Prostate gland (tissue), 2 donors: ENCODE measurements around the gene ZFHX3.

Experiments used
- POLR2A ChIP-seq: fragments of 450-650 bp; IDR thresholded peaks from one replicate; pipeline ENCODE4 v1.6.1; 2016; ENCODE audit warnings: antibody characterized with exemption, mild to moderate bottlenecking
- POLR2AphosphoS5 ChIP-seq: sonication (generic); formaldehyde crosslinking; IDR thresholded peaks from one replicate; pipeline ENCODE4 v1.6.1; 2017; ENCODE audit warnings: antibody characterized with exemption
- TF ChIP-seq, protein P1 (sequence below), 4 experiments: fragments of 200-600 bp in 2 of 4; fragments of 450-650 bp in 2 of 4; sonication (generic) in 2 of 4; IDR thresholded peaks; 1 replicate in 3 of 4; 2 replicates in 1 of 4; pipeline ENCODE4 v1.5.1; 2016 to 2019; ENCODE audit warnings: antibody characterized with exemption in 4 of 4, mild to moderate bottlenecking in 2 of 4, moderate library complexity in 2 of 4

DNA sequence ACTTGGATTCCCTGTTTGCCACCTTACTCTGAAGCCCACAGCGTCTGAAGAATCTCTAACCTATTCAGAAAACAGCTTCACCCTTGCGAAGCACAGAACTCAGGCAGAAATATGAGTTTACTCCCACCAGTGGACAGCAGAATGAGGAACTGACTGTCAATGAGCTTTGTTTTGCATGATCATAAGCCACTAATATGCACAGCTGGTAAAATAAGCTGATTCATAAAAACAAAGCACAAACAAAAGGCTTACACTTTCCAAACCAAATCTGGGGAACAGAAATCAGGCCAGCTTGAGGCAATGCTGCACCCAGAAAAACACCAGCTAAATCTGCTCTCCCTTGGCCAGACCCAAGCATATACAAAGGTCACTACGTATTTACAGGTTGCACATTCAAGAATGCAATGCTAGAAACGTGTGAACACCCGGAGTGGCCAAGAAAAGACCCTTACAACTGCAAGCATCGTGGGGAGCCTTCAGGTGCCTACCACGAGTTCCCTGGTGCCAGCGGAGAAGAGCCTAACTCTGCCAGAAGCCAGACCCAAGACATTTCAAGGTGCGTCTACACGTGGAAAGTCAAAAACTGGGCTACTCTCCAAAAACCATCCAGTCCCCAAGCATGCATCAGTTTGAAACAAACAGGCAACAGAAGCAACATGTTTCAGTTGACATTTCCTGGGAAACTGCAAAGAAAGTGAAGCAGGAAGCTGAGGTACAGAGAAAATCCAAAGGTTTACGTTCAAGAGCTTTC lies 207.1 kb downstream of the ZFHX3 start:
- TF ChIP-seq, protein P1, sequence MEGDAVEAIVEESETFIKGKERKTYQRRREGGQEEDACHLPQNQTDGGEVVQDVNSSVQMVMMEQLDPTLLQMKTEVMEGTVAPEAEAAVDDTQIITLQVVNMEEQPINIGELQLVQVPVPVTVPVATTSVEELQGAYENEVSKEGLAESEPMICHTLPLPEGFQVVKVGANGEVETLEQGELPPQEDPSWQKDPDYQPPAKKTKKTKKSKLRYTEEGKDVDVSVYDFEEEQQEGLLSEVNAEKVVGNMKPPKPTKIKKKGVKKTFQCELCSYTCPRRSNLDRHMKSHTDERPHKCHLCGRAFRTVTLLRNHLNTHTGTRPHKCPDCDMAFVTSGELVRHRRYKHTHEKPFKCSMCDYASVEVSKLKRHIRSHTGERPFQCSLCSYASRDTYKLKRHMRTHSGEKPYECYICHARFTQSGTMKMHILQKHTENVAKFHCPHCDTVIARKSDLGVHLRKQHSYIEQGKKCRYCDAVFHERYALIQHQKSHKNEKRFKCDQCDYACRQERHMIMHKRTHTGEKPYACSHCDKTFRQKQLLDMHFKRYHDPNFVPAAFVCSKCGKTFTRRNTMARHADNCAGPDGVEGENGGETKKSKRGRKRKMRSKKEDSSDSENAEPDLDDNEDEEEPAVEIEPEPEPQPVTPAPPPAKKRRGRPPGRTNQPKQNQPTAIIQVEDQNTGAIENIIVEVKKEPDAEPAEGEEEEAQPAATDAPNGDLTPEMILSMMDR (IDR thresholded peaks at IDR 0.05): no peak
- TF ChIP-seq POLR2AphosphoS5: no peak
- TF ChIP-seq POLR2A: no peak
